Measurements from ENCODE around the gene ZNF236.

Gene ZNF236

DNA sequence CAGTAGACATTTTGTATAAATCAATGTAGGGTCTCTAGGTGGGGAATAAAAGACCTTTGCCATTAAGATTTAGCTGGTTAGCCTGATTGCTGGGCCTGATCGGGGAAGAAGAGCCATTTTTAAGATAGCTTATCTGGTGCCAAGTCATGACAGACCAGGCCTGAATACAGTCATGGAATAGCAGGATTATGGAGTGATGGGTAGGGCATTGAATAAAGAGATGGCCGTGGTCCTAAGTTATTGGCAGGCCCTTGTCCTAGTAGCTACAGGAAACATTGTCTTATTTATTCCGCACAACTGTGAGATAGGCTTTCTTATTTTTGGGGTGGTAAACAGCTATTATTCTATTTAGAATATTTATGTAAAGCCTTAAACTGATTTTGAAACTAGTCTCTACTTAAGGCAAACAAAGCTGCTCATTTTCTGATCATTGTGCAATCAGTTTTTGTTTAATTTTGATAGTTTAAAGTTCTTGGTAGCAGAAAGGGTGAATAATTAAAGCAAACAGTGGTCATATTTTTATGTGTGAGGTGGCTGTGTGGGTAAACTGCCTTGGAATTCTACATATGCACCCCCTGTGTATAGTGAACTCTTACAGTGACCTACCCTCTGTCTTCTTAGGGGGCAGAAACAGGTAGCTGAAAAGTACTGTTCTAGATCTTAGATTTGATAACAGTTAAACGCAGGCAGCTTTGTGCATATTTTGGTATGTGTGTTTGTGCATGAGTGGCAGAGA lies 22.6 kb downstream of the ZNF236 start:
- H3K27ac ChIP-seq: no peak overlapping the region
- no peak for DNase-seq (ENCODE audit: low spot score)

DNA sequence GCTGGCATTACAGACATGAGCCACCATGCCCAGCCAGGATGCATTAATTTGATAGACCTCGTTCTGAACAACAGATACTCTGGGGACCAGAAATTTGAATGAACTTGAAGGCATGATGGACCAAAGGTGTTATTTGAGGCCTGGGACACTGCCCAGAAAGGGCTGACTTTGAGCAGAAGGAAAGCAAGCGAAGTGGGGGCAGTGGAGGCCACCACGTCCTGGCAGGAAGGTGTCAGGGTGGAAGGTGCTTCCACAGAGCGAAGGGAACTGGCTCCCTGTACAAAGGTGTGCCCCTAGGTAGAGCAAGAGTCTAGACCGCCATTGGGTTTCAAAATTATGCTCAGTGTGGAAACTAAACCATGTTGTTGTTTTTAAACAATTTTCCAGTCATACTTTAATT lies 23.9 kb downstream of the ZNF236 start:
- TF ChIP-seq, protein P1, sequence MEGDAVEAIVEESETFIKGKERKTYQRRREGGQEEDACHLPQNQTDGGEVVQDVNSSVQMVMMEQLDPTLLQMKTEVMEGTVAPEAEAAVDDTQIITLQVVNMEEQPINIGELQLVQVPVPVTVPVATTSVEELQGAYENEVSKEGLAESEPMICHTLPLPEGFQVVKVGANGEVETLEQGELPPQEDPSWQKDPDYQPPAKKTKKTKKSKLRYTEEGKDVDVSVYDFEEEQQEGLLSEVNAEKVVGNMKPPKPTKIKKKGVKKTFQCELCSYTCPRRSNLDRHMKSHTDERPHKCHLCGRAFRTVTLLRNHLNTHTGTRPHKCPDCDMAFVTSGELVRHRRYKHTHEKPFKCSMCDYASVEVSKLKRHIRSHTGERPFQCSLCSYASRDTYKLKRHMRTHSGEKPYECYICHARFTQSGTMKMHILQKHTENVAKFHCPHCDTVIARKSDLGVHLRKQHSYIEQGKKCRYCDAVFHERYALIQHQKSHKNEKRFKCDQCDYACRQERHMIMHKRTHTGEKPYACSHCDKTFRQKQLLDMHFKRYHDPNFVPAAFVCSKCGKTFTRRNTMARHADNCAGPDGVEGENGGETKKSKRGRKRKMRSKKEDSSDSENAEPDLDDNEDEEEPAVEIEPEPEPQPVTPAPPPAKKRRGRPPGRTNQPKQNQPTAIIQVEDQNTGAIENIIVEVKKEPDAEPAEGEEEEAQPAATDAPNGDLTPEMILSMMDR (IDR thresholded peaks at IDR 0.05): no peak
- no peak for DNase-seq (ENCODE audit: low spot score)
- Histone ChIP-seq H3K27ac (no peak overlapping the region), H3K4me3 (no peak overlapping the region)

More for the DNA sequence above, 22.6 kb downstream of the ZNF236 start:
- TF ChIP-seq, protein P1 (IDR thresholded peaks at IDR 0.05): no peak
- H3K4me3 ChIP-seq: no peak overlapping the region

DNA sequence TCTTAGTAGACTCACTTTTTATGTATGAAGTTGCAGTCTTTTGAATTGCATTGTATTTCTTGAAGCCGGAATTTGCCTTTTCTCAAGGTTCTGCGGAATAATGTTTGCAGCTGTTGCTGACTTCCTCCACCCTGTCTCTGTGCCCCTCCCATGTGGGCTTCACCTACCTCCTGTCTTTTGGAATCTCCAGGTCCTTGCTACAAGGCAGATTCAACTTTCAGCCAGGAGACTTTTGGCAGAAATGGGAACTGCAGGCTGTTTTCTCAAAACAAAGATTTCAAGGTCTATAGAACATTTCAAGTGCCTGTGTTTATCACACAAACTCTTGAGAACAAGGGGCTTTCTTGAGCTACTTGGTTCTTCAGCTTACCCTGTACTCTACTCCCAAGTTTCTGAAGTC lies 25.6 kb downstream of the ZNF236 start:
- Histone ChIP-seq H3K4me3 (no peak overlapping the region), H3K27ac (no peak overlapping the region)
- TF ChIP-seq, protein P1 (IDR thresholded peaks at IDR 0.05): no peak
- no peak for DNase-seq (ENCODE audit: low spot score)

DNA sequence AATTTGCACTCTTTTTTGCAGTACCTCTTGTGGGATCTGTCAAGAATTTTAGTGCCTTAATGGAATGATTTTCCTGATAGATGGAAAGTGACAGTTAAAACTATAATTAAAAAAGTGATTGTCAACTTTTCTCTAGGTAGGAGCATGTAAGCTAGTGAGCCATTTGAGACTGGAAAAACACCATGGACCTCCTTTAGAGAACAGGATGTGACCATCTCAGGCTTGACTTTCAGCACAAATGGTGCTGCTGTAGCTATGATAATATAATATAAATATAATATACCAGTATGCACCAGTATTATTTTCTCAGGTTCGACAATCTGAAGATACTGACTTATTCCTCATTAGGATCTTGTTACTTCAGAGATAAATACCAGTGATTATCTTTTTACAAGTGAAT lies 27.8 kb downstream of the ZNF236 start:
- Histone ChIP-seq H3K4me3 (no peak overlapping the region), H3K27ac (no peak overlapping the region)
- no peak for DNase-seq (ENCODE audit: low spot score)
- TF ChIP-seq, protein P1 (IDR thresholded peaks at IDR 0.05): no peak

DNA sequence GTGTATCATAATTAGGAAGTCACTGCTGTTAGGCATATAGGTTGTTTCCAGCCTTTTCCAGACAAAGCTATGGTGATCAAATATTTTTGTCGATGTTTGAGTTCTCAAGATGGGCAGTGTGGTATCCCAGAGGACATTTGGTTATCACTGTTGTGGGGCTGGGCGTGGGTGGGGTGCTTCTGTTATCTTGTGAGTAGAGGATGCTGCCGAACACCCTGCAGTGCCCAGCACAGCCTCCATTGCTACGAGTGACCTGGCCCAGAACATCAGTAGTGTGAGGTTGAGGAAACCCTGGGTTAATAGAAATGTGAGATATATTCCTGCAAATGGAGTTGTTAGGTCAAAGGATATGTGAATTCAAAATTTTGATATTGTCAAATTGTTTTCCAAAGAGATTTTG lies 33.2 kb downstream of the ZNF236 start:
- no peak for DNase-seq (ENCODE audit: low spot score)
- Histone ChIP-seq H3K4me3 (no peak overlapping the region), H3K27ac (no peak overlapping the region)
- TF ChIP-seq, protein P1 (IDR thresholded peaks at IDR 0.05): no peak

DNA sequence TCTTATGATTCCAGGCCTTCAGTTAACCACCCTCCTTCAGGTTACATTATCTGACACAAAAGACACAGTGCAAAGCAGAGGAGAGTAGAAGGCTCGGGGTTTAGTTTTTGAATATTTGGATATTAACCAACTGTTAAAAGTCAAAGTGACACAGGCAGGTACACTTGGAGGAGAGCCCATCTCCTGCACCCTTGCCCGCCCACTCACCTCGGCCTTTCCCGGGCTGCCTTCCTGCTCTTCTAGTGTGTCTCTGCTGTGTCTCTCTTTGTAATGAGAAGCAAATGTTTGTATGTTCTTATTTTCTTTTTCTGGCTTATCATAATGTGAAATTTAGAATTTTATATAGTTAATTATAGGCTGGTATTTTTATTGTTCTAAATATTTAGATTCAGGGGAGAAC lies 35.1 kb downstream of the ZNF236 start:
- TF ChIP-seq, protein P1 (IDR thresholded peaks at IDR 0.05): no peak
- no peak overlapping the region for H3K4me3 ChIP-seq
- no peak overlapping the region for H3K27ac ChIP-seq
- DNase-seq (ENCODE audit: low spot score): no peak

Data from coronary artery (tissue), 2 donors.